OCI-LY7 (cell line): ENCODE data around the gene TRIM28.

Experiments used
- EZH2phosphoT487 ChIP-seq: fragments of 200-600 bp; sonication (generic); IDR thresholded peaks from 2 replicates; pipeline ENCODE4 v1.6.1; 2018; ENCODE audit warnings: low read depth, borderline replicate concordance, mild to moderate bottlenecking, mixed run types, antibody characterized with exemption, low read length, moderate library complexity, mixed read lengths
- TF ChIP-seq, protein P1 (sequence below): fragments of 200-600 bp; sonication (generic); conservative IDR thresholded peaks from 2 replicates; pipeline ENCODE4 v1.5.1; 2014; ENCODE audit warnings: mild to moderate bottlenecking, antibody characterized with exemption, low read length, moderate library complexity, mixed read lengths

DNA sequence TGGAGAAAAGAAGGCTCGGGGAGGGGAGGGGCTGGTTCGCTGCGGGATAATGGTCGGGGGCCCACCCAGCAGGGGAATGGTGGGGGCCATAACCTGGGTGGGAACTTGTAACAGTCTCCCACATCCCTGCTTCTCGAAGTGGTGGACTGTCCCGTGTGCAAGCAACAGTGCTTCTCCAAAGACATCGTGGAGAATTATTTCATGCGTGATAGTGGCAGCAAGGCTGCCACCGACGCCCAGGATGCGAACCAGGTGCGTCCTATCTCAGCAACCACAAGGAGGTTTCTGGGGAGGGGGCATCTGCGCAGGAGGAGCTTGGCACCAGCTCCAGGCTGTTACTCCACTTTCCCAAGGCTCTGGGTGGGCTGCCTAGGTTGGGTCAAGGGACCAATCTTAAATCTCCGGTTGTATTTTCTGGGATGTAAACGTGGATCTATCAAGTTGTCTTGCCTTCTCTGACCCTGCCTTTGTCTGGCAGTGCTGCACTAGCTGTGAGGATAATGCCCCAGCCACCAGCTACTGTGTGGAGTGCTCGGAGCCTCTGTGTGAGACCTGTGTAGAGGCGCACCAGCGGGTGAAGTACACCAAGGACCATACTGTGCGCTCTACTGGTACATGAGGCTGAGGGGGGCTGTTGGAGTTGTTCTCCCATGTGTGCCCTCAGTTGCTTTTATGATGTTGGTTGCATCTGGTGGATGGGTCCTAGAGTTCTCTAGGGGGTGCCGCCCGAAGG, 1.6 kb downstream of the TRIM28 start:
- TF ChIP-seq, protein P1, sequence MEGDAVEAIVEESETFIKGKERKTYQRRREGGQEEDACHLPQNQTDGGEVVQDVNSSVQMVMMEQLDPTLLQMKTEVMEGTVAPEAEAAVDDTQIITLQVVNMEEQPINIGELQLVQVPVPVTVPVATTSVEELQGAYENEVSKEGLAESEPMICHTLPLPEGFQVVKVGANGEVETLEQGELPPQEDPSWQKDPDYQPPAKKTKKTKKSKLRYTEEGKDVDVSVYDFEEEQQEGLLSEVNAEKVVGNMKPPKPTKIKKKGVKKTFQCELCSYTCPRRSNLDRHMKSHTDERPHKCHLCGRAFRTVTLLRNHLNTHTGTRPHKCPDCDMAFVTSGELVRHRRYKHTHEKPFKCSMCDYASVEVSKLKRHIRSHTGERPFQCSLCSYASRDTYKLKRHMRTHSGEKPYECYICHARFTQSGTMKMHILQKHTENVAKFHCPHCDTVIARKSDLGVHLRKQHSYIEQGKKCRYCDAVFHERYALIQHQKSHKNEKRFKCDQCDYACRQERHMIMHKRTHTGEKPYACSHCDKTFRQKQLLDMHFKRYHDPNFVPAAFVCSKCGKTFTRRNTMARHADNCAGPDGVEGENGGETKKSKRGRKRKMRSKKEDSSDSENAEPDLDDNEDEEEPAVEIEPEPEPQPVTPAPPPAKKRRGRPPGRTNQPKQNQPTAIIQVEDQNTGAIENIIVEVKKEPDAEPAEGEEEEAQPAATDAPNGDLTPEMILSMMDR, result no peak
- no peak for TF ChIP-seq EZH2phosphoT487
